Activated effector memory CD4-positive, alpha-beta T cell treated with Interleukin-2 at 50 U/mL for 16 hours (primary cell): ENCODE results near the gene RUNX3.
"Not testable (repeated sequence)": the region's sequence is repeated elsewhere in the genome, so short reads cannot be mapped to it uniquely, and the experiment has no call there.

ENCODE experiments used
- DNase-seq: peaks from one replicate; pipeline ENCODE4 v3.0.0-alpha.2; 2020

The RUNX3 gene

DNA sequence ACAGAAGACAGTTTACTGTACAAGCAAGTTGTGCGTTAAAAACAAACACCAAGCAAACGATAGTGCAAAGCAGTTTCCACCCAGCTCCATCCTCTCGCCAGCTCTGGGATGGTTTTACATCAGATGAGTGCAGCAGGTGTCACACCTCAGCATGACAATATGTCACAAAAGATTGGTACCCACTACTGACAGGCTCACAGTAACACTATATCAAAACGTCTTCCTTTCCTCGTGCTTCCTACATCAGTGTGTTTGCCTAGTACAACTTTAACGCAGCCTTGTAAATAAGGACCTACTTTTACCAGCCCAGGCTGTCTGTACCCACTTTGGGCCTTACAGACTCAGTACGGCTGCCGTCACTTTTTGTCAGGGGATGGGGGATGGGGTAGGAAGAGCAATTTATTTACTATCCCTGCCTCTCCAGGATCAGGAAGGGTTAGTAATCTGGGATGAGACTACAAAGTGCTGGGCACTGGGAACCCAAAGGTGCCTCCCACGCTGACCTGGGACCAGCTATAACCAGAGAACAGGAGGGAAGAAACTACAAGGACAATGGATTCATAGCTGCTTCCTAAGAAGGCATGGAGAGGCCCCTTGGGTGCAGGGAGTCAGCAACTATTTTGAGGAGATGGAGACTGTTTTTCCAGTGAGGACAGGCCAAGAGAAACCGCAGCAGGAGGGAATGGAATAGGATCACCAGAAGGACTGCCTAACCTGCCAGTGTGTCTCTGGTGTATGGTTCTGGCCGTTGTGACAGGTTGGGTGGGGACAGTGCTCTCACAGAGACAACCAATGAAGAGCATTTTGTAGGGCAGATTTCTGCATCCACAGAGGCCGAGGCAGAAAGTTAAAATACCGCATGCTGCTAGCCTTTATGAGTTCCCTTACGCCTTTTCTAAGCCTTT lies 30.2 kb downstream of the RUNX3 start:
- peak; percentile 0 for DNase-seq

DNA sequence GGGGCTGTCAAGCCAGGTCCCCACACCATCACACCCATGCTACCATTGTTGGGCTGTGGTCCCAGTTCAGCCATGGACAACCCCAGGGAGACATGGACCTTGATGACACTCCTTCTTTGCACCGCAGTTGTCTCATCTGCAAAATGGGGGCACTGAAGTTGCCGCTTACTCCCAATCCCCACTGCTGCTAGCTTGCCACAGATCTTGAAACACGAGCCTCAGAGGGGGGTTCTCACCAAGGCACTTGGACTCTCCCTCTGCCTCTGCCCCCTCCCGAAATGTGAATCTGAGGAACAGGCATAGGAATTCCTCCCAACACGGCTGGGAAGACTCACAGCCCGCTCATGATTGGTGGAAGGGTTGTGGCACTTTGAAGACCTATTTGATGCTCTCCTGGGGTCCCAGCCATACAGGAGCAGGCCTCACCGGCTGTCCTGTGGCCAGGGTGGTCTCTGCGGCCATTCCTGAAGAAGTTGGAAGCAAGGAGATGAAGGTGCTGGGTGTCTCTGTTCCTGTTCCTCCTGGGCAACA lies 31.1 kb downstream of the RUNX3 start:
- DNase-seq = peak; percentile 0

GRCh38 chr1:24898152-24898908 lies 31.7 kb downstream of the RUNX3 start:
- DNase-seq = peak; percentile 23

GRCh38 chr1:24897263-24898151 lies 32.6 kb downstream of the RUNX3 start:
- peak; percentile 0 for DNase-seq

GRCh38 chr1:24896596-24897262 lies 33.3 kb downstream of the RUNX3 start:
- peak; percentile 0 for DNase-seq

DNA sequence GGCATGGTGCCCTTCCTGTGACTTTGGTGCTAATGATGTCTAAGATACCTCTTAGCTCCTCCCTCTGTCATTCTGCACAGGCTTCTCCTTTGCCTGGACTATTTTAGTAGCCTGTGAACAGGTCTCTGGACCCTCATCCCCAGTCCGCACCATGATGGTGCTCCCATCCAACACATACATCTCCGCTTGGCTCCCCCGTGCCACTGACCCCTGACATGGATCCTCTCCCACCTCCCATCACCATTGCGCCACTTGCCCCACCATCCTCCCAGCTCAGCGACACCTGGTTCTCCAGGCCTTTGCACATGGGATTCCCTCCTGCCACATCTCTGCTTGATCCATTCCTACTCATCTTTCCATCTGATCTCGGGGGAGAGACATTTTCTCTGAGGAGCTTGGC lies 33.9 kb downstream of the RUNX3 start:
- DNase-seq = no peak

- no peak for DNase-seq
These were observed 34.6 kb downstream of the RUNX3 start for GRCh38 chr1:24895511-24895910.

DNA sequence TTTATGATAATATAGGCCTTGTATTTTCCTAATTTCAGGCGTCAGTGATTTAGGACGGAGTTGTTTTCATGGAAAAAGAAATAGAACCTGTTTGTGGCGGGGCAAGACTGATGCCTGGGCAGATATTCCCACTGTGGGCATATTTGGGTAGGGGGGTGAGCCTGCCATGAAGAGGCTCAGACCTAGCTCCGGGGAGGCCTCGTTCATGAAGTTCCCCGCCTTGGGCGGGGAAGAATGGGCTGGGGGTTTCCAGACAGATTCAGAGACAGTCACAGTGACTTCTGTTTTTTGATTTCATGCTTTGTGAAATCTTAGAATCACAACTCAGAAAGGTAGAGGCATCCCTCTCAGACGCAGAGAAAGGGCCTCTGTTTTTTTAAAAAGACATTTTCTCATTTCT lies 36.1 kb downstream of the RUNX3 start:
- DNase-seq = no peak

DNA sequence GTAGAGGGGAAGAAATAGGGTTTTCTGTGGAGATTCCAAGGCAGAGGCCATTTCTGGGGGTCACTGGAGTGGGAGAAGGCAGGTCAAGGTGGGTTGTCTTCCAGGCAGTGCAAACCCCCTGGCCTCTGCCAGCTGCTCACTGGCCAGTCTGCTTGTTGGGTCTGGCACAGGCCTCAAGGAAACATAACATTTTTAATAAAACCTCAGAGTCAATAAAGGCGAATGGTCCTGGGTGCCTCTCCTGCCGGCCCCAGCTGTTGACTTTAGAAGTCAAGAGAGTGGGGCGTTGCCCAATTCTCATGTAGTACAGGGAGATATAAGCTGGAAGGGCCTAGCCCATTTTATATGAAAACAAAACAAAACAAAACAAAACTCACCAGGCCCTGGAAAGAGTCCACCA lies 36.6 kb downstream of the RUNX3 start:
- no peak for DNase-seq

DNA sequence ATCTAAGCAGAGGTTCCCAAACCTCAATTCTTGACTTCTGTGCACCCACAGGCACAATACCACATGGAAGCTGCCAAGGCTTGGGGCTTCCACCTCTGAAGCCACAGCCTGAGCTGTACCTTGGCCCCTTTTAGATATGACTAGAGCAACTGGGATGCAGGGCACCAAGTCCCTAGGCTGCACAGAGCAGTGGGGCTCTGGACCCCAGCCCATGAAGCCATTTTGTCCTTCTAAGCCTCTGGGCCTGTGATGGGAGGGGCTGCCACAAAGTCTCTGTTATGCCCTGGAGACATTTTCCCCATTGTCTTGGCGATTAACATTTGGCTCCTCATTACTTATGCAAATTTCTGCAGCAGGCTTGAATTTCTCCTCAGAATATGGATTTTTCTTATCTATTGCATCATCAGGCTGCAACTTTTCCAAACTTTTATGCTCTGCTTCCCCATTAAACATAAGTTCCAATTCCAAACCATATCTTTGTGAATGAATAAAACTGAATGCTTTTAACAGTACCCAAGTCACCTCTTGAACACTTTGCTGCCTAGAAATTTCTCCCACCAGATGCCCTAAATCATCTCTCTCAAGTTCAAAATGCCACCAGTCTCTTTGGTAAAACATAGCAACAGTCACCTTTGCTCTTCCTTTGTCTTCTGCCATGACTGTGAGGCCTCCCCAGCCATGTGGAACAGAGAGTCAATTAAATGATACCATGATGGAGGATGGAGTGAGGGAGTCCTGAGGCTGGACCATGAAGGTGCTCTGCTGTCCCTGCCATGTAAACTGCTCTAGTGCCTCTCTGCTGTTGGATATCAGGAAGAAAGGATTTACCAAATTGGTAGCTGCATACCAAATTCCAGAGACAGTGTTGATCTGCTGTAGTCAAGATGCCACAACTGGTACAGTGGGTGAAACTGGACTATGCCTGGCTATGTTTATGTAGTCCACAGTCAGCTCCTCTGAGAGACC lies 37.6 kb downstream of the RUNX3 start:
- DNase-seq = no peak

DNA sequence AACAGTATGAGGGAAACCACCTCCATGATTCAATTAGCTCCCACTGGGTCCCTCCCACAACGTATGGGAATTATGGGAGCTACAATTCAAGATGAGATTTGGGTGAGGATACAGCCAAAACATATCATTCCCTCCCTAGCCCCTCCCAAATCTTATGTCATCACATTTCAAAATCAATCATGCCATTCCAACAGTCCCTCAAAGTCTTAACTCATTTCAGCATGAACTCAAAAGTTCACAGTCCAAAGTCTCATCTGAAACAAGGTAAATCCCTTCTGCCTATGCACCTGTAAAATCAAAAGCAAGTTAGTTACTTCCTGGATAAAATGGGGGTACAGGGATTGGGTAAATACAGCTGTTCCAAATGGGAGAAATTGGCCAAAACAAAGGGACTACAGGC lies 38.7 kb downstream of the RUNX3 start:
- DNase-seq = not testable (repeated sequence)

DNA sequence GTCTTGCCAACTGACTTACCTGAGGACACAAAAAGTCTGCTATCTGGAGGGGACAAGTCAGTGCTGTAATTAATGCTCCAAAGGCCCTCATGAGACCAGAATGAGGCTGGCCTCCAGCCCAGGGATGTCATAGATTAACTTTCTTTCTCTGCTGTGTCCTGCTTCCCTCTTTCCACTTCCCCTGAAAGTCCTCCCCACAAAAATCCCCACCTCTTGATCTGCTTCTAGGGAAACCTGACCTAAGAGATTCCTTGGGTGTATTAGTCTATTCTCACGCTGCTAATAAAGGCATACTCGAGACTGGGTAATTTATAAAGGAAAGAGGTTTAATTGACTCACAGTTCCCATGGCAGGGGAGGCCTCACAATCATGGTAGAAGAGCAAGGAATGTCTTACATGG lies 39.2 kb downstream of the RUNX3 start:
- DNase-seq = no peak

DNA sequence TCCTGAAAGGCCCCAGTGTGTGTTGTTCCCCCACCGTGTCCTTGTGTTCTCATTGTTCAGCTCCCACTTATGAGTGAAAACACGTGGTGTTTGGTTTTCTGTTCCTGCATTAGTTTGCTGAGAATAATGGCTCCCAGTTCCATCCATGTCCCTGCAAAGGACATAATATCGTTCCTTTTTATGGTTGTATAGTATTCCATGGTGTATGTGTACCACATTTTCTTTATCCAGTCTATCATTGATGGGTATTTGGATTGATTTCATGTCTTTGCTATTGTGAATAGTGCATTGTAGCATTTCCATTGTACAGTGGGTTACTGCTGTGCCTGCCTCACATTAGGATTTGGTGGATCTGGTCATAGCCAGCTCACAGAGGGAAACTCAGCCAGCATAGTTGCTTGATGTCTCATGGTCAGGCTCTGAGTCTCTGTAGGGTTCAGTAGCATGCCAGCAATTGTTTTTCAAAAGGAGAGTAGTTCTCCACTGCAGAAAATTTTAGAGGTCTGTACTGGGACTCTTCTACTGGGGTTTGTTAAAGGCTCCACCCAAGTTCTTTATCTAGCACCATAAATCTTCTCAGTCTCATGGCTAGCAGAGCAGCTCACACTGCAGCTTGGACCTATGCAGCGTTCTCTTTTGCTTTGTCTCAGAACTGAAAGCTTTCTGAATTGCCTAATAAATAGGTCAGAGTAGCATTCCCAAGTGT lies 41.0 kb downstream of the RUNX3 start:
- DNase-seq = no peak

- no peak for DNase-seq
These were observed 41.8 kb downstream of the RUNX3 start for GRCh38 chr1:24888061-24888970.

DNA sequence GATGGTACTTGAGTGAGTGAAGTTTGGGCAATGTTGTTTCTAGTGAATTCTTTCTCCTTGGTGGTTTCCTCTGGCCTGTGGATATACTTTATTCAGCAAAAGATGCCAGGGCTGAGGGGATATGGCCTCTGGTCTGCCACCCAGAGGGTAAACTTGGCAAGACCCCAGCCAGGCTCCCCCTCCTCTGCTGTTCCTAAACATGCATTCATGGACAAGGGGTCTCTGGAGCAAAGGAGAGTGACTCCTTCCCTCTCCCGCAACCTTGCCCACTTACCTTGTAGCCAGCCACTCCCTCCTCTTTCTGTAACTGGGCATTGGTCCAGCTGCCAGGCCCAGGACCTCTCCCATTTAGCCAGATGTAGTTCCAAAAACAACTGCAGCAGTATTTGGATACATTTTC lies 43.8 kb downstream of the RUNX3 start:
- no peak for DNase-seq

GRCh38 chr1:24884751-24885150 lies 45.3 kb downstream of the RUNX3 start:
- DNase-seq = no peak

- DNase-seq = no peak
These were observed 49.0 kb downstream of the RUNX3 start for GRCh38 chr1:24881034-24881433.

- DNase-seq = no peak
These were observed 51.0 kb downstream of the RUNX3 start for GRCh38 chr1:24878775-24879742.
